ENCODE results near the gene CCDC192.

DNA sequence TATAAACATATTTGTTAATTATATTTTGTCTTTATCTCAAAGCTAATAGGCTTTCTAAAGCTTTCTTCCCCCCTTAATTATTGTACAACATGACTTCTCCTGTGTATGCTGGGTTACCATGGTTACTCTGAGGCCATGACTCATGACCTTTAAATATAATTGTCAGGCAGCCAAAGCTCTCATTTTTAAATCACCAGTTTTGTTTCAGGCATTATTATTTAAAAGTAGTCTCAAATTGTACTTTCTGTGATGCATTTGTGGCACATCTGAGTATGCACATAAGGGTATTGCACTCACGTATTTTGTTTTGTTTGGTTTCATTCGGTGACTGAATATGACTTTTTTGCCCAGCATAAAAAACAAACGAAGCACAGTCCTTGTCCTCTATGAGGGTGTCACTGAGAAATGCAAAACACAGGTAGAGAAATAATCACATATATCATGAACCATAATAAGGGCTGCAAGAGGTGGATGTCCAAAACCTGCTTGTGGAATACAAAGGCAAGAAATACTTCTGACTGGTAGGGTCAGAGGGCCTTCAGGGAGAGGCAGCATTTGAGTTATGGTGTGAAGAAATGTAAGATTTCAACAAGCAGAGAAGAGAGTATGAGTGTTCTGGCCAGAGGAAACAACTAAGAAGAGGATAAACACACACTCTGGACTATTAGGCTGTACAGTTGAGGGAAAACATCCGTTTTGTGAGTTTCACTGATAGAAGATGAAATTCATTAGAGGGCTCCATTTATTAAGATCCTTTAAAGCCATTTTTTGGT is 2.1 kb downstream of the CCDC192 start:
- TF ChIP-seq, protein P1, sequence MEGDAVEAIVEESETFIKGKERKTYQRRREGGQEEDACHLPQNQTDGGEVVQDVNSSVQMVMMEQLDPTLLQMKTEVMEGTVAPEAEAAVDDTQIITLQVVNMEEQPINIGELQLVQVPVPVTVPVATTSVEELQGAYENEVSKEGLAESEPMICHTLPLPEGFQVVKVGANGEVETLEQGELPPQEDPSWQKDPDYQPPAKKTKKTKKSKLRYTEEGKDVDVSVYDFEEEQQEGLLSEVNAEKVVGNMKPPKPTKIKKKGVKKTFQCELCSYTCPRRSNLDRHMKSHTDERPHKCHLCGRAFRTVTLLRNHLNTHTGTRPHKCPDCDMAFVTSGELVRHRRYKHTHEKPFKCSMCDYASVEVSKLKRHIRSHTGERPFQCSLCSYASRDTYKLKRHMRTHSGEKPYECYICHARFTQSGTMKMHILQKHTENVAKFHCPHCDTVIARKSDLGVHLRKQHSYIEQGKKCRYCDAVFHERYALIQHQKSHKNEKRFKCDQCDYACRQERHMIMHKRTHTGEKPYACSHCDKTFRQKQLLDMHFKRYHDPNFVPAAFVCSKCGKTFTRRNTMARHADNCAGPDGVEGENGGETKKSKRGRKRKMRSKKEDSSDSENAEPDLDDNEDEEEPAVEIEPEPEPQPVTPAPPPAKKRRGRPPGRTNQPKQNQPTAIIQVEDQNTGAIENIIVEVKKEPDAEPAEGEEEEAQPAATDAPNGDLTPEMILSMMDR (IDR thresholded peaks at IDR 0.05; ENCODE audit: low read depth, low read length), result no peak
- no peak for TF ChIP-seq POLR2A (IDR thresholded peaks at IDR 0.05; ENCODE audit: extremely low read depth, insufficient read length)
- no peak for TF ChIP-seq MYC (IDR thresholded peaks at IDR 0.05; ENCODE audit: low read depth, low read length)
- TF ChIP-seq, protein P2, sequence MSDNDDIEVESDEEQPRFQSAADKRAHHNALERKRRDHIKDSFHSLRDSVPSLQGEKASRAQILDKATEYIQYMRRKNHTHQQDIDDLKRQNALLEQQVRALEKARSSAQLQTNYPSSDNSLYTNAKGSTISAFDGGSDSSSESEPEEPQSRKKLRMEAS (IDR thresholded peaks at IDR 0.05; ENCODE audit: low read depth, low read length), result no peak
